Measurements from ENCODE around the gene SUPT16H. TPM values are rescaled to one million over a fixed set of nuclear protein-coding genes. Genes with fewer than 3 reads are reported as not detected.

SUPT16H gene
- total and polyA plus RNA-seq, 7 experiments from 2014 or later: 46.1 to 104 (median 78.6) TPM

DNA sequence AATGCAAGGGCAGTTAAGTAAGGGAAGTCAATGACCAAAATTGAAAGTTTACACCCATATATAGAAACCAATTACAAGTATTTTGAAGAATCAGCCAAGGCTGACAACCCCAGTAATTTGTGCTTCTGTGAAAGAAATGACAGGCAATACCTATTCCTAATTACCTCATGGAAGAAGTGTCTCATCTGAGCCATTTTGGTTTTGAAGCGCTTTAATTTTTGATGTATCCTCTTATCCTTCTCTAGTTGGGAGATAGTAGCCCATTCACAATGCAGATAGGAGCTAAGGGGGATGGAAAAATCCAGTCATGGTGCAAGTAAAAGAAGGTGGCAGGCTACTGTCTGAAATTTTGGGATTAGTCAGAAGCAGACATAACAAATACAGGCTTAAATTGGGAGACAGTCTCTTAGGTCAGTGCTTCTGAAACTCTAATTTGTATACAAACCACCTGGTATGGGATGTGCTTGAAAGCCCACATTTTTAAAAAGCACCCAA, 30.4 kb upstream of the SUPT16H start:
- H3K4me1 ChIP-seq (ENCODE audit: control insufficient read depth in 2 of 2, insufficient read depth in 2 of 2, low read length in 2 of 2): no peaks in the 10 kb centered on the region
- no peak overlapping the region for H3K4me3 Mint-ChIP-seq
- no peak overlapping the region for H3K27ac ChIP-seq (ENCODE audit: low read depth, low read length)
- no peak for ATAC-seq
- ChIA-PET CTCF (no interaction called here), POLR2A (interaction anchor here (0.6 kb wide), 1 partner anchor 95 kb away, joined by 3 read pairs; no protein-coding TSS in a partner anchor)
- peaks cover 0 to 14% (median 0%) of the 10 kb centered on the region in 7 donors for H3K4me1 Mint-ChIP-seq
- H3K4me3 ChIP-seq (ENCODE audit: low read length): no peak overlapping the region
- H3K27ac Mint-ChIP-seq: peak overlapping the region in 1 of 9 donors; percentile 54
- no peaks in the 10 kb centered on the region for H3K27me3 Mint-ChIP-seq
- H3K27me3 ChIP-seq (ENCODE audit: control insufficient read depth in 2 of 2, insufficient read depth in 2 of 2, low read length in 2 of 2): no peaks in the 10 kb centered on the region
- H3K36me3 Mint-ChIP-seq: peaks cover 17 to 54% (median 30%) of the 10 kb centered on the region in 5 donors
- no peaks in the 10 kb centered on the region for H3K9me3 Mint-ChIP-seq
- no peaks in the 10 kb centered on the region for H3K9me3 ChIP-seq (ENCODE audit: control insufficient read depth in 2 of 3, low read length in 3 of 3)
- DNase-seq: no peak
- peaks cover 32 to 68% (median 55%) of the 10 kb centered on the region in 3 experiments for H3K36me3 ChIP-seq (ENCODE audit: control insufficient read depth in 2 of 3, insufficient read depth in 3 of 3, low read length in 3 of 3)
- intact Hi-C loops (cut with micrococcal nuclease): loop anchor here in 1 of 2 donors (2.0 kb wide), 1 partner anchor 13 kb away; no protein-coding TSS in a partner anchor

GRCh38 chr14:21408147-21408546, 24.3 kb upstream of the SUPT16H start:
- Histone ChIP-seq H3K4me1 (ENCODE audit: control insufficient read depth in 2 of 2, insufficient read depth in 2 of 2, low read length in 2 of 2) (no peaks in the 10 kb centered on the region), H3K9me3 (ENCODE audit: control insufficient read depth in 2 of 3, low read length in 3 of 3) (no peaks in the 10 kb centered on the region), H3K27me3 (ENCODE audit: control insufficient read depth in 2 of 2, insufficient read depth in 2 of 2, low read length in 2 of 2) (no peaks in the 10 kb centered on the region), H3K27ac (ENCODE audit: low read depth, low read length) (no peak overlapping the region), H3K36me3 (ENCODE audit: control insufficient read depth in 2 of 3, insufficient read depth in 3 of 3, low read length in 3 of 3) (peaks cover 20 to 91% (median 74%) of the 10 kb centered on the region in 3 experiments), H3K4me3 (ENCODE audit: low read length) (no peak overlapping the region)
- ATAC-seq: no peak
- DNase-seq: no peak
- H3K9me3 Mint-ChIP-seq: no peaks in the 10 kb centered on the region
- intact Hi-C loops (cut with micrococcal nuclease): loop anchor here in 1 of 2 donors (10.0 kb wide), 1 partner anchor 53 kb away; no protein-coding TSS in a partner anchor
- ChIA-PET POLR2A (interaction anchor here (0.6 kb wide), 1 partner anchor 27 kb away, joined by 4 read pairs; no protein-coding TSS in a partner anchor), CTCF (no interaction called here)
- peak overlapping the region in 1 of 9 donors; percentile 28 for H3K27ac Mint-ChIP-seq
- peaks cover 12 to 71% (median 36%) of the 10 kb centered on the region in 5 donors for H3K36me3 Mint-ChIP-seq
- H3K4me1 Mint-ChIP-seq: peaks cover 0 to 8% (median 0%) of the 10 kb centered on the region in 7 donors
- H3K27me3 Mint-ChIP-seq: no peaks in the 10 kb centered on the region
- H3K4me3 Mint-ChIP-seq: no peak overlapping the region

DNA sequence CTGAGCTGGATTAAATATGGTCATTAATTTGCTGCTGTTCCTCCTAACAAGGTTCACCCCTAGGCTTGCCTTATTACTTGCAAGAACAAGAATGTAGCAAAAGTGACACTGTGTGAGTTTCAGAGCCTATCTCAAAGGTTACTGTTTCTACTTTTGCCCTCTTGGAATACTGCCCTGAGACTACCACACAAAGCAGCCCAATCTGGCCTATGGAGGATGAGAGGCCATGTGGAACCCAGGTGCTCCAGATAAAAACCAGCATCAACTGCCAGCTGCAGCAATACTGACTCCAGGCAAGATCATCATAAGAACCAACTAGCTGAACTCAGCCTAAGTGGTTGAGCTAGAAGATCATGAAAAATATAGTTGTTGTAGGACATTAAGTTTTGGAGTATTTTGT, 22.4 kb upstream of the SUPT16H start:
- H3K4me1 ChIP-seq (ENCODE audit: control insufficient read depth in 2 of 2, insufficient read depth in 2 of 2, low read length in 2 of 2): no peaks in the 10 kb centered on the region
- H3K27ac ChIP-seq (ENCODE audit: low read depth, low read length): no peak overlapping the region
- peak overlapping the region in 1 of 9 donors; percentile 46 for H3K27ac Mint-ChIP-seq
- peaks cover 0 to 8% (median 0%) of the 10 kb centered on the region in 7 donors for H3K4me1 Mint-ChIP-seq
- ChIA-PET CTCF (no interaction called here), POLR2A (interaction anchor here (1.1 kb wide), 1 partner anchor 13 kb away, joined by 4 read pairs; no protein-coding TSS in a partner anchor)
- no peaks in the 10 kb centered on the region for H3K9me3 Mint-ChIP-seq
- H3K36me3 ChIP-seq (ENCODE audit: control insufficient read depth in 2 of 3, insufficient read depth in 3 of 3, low read length in 3 of 3): peaks cover 24 to 92% (median 80%) of the 10 kb centered on the region in 3 experiments
- intact Hi-C loops (cut with micrococcal nuclease): loop anchor here in 1 of 2 donors (10.0 kb wide), 1 partner anchor 51 kb away; no protein-coding TSS in a partner anchor
- H3K36me3 Mint-ChIP-seq: peaks cover 9 to 77% (median 41%) of the 10 kb centered on the region in 5 donors
- no peak overlapping the region for H3K4me3 ChIP-seq (ENCODE audit: low read length)
- ATAC-seq (no peak), DNase-seq (no peak)
- H3K27me3 ChIP-seq (ENCODE audit: control insufficient read depth in 2 of 2, insufficient read depth in 2 of 2, low read length in 2 of 2): no peaks in the 10 kb centered on the region
- no peaks in the 10 kb centered on the region for H3K9me3 ChIP-seq (ENCODE audit: control insufficient read depth in 2 of 3, low read length in 3 of 3)
- no peaks in the 10 kb centered on the region for H3K27me3 Mint-ChIP-seq
- H3K4me3 Mint-ChIP-seq: no peak overlapping the region

DNA sequence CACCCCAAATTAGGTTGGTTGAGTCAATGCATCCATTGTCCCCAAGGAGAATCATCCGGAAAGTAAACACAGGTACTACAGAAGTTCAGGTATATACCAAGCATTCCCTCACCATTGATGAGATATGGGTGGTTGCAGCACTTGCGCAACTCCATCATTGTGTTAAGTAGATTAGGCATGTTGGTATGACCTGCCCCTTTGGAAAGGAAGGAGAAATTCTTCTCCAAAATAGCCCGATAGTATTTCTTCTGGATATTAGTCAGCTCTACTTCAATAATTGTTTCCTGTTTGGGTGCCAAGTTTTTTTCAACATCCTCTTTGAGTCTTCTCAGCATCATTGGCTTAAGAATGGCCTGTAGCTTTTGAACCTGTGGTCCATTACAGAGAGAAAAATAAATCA, 21.3 kb upstream of the SUPT16H start:
- Mint-ChIP-seq H3K27me3 (no peaks in the 10 kb centered on the region), H3K27ac (no peak overlapping the region), H3K36me3 (peaks cover 10 to 77% (median 46%) of the 10 kb centered on the region in 5 donors), H3K4me3 (no peak overlapping the region), H3K4me1 (peaks cover 0 to 3% (median 0%) of the 10 kb centered on the region in 7 donors), H3K9me3 (no peaks in the 10 kb centered on the region)
- H3K36me3 ChIP-seq (ENCODE audit: control insufficient read depth in 2 of 3, insufficient read depth in 3 of 3, low read length in 3 of 3): peaks cover 19 to 92% (median 80%) of the 10 kb centered on the region in 3 experiments
- ATAC-seq (no peak), DNase-seq (no peak)
- ChIA-PET POLR2A (no interaction called here), CTCF (interaction anchor here (0.7 to 0.8 kb wide), 2 partner anchors 21 to 172 kb away, joined by 3 read pairs; no protein-coding TSS in a partner anchor)
- H3K4me1 ChIP-seq (ENCODE audit: control insufficient read depth in 2 of 2, insufficient read depth in 2 of 2, low read length in 2 of 2): no peaks in the 10 kb centered on the region
- no peak overlapping the region for H3K4me3 ChIP-seq (ENCODE audit: low read length)
- no peak overlapping the region for H3K27ac ChIP-seq (ENCODE audit: low read depth, low read length)
- no peaks in the 10 kb centered on the region for H3K27me3 ChIP-seq (ENCODE audit: control insufficient read depth in 2 of 2, insufficient read depth in 2 of 2, low read length in 2 of 2)
- intact Hi-C loops (cut with micrococcal nuclease): loop anchor here in 1 of 2 donors (10.0 kb wide), 1 partner anchor 50 kb away; no protein-coding TSS in a partner anchor
- H3K9me3 ChIP-seq (ENCODE audit: control insufficient read depth in 2 of 3, low read length in 3 of 3): no peaks in the 10 kb centered on the region

DNA sequence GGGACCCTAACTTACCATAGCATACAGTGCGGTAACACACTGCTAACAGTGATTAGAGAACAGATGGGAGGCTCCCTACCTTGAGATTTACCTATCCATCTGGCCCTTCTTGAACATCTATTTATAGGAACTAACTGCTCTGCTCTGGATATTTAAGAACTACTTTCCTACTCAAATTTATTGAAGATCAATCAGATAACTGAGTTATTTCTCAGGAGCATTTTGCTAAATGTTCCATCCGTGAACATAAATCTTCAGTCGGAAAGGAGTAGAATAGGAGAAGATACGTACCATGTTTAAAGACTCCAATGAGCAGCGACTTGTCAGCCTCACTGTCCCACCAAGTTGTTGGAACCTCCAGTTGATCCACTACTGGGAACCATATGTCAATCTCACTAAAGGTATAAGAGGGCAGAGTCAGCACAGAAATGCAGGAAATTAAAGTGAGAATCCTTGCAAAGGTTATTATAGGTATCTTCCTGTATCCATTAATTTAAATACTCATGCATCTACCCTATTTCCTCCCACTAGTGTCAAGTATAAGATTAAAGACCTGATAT, 15.6 kb upstream of the SUPT16H start:
- Histone ChIP-seq H3K27me3 (ENCODE audit: control insufficient read depth in 2 of 2, insufficient read depth in 2 of 2, low read length in 2 of 2) (no peaks in the 10 kb centered on the region), H3K27ac (ENCODE audit: low read depth, low read length) (no peak overlapping the region), H3K9me3 (ENCODE audit: control insufficient read depth in 2 of 3, low read length in 3 of 3) (no peaks in the 10 kb centered on the region), H3K36me3 (ENCODE audit: control insufficient read depth in 2 of 3, insufficient read depth in 3 of 3, low read length in 3 of 3) (peaks cover 48 to 92% (median 65%) of the 10 kb centered on the region in 3 experiments), H3K4me3 (ENCODE audit: low read length) (no peak overlapping the region), H3K4me1 (ENCODE audit: control insufficient read depth in 2 of 2, insufficient read depth in 2 of 2, low read length in 2 of 2) (no peaks in the 10 kb centered on the region)
- DNase-seq: no peak
- Mint-ChIP-seq H3K4me1 (no peaks in the 10 kb centered on the region), H3K9me3 (no peaks in the 10 kb centered on the region), H3K36me3 (peaks cover 16 to 65% (median 48%) of the 10 kb centered on the region in 5 donors), H3K27me3 (no peaks in the 10 kb centered on the region), H3K4me3 (no peak overlapping the region), H3K27ac (peak overlapping the region in 1 of 9 donors; percentile 6)
- POLR2A ChIA-PET: no interaction called here
- CTCF ChIA-PET: no interaction called here
- ATAC-seq: no peak
- intact Hi-C loops (cut with micrococcal nuclease): no loop called here

- Histone ChIP-seq H3K4me3 (ENCODE audit: low read length) (no peak overlapping the region), H3K9me3 (ENCODE audit: control insufficient read depth in 2 of 3, low read length in 3 of 3) (no peaks in the 10 kb centered on the region), H3K36me3 (ENCODE audit: control insufficient read depth in 2 of 3, insufficient read depth in 3 of 3, low read length in 3 of 3) (peaks cover 51 to 95% (median 70%) of the 10 kb centered on the region in 3 experiments), H3K27ac (ENCODE audit: low read depth, low read length) (no peak overlapping the region), H3K4me1 (ENCODE audit: control insufficient read depth in 2 of 2, insufficient read depth in 2 of 2, low read length in 2 of 2) (no peaks in the 10 kb centered on the region), H3K27me3 (ENCODE audit: control insufficient read depth in 2 of 2, insufficient read depth in 2 of 2, low read length in 2 of 2) (no peaks in the 10 kb centered on the region)
- DNase-seq: no peak
- no peaks in the 10 kb centered on the region for H3K4me1 Mint-ChIP-seq
- H3K36me3 Mint-ChIP-seq: peaks cover 20 to 68% (median 53%) of the 10 kb centered on the region in 5 donors
- H3K27me3 Mint-ChIP-seq: no peaks in the 10 kb centered on the region
- ChIA-PET CTCF (interaction anchor here (1.7 kb wide), 1 partner anchor 23 kb away, joined by 3 read pairs; no protein-coding TSS in a partner anchor), POLR2A (no interaction called here)
- intact Hi-C loops (cut with micrococcal nuclease): no loop called here
- ATAC-seq: no peak
- H3K4me3 Mint-ChIP-seq: no peak overlapping the region
- H3K9me3 Mint-ChIP-seq: no peaks in the 10 kb centered on the region
- peak overlapping the region in 1 of 9 donors; percentile 31 for H3K27ac Mint-ChIP-seq
Observed at GRCh38 chr14:21398901-21399300, 15.1 kb upstream of the SUPT16H start.
